AML-193 (cell line): ENCODE results near the gene SCN5A.

Experiments
- DNase-seq, 2 experiments: peaks; one replicate each; lab custom pipeline; 2025; lab: John Stamatoyannopoulos, UW

The SCN5A gene

DNA sequence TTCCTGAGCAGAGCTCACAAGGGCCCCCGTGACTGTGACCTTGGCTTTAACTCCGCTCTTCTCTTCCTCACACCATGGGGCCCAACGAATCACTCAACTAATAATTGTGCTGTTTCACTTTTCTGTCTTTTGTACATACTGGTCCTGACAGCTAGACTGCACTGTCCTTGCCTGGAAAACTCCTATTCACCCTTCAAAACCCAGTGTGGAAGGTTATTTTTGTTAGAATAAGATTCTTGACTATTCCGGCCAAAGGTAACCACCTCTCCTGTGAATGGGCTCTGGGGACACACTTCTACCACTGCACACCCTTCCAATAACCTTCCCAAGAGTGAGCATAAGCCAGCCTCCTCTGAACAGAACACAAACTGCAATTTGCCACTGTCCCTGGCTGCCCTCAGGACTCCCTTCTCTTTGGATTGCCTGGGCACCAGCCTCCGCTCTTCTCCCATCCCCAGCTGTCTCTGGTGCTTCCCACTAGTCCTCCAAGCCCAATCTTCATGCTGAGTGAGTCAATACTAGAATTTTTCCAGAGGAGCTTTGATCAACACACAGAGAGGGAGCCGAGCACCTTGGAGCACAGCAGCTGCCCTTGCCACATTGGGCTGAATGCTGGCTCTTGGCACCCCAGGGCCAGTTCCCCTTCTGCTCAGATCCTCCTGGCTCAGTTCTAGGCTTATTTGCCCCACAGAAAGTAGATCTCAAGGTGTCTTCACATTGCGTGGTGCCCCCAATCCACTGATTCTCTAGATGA is 2.1 kb downstream of the SCN5A start:
- DNase-seq: no peak

DNA sequence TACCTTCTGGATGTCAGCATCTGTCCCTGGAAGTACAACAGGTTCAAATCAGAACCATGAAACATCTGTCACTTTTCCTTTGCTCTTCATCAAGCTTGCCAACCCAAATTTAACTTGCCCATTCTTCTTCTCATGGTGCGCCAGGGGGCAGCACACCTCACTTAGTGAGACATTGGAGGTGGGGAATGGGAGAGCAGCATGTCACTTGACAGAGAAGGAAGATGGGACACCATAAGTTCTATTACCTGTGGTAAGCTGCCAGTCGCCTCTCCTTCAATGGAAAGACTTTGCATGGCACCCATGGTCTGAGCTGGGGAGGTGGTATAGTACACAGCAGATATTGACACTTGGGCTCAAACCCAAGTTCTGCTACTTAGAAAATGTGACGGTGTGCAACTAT is 2.9 kb downstream of the SCN5A start:
- peak; percentile 28 to 49 for DNase-seq

DNA sequence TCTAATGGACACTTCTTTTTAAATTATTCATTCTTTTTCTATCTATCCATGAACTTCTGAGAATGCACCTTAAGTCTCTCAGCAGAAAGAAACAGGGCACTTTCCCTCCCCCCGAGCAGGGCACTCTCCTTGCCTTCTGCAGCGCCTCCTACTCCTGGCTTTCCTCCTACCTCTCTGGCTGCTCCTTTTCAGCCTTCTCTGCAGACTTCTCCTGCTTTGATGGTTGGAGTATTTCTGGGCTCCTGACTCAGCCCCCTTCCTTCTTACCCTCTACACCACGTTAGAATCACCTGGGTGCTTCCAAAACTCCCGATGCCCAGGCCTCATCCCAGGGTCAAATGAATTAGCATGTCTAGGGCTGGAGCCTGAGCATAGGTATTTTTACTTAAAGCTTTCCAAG is 3.4 kb downstream of the SCN5A start:
- DNase-seq: no peak

DNA sequence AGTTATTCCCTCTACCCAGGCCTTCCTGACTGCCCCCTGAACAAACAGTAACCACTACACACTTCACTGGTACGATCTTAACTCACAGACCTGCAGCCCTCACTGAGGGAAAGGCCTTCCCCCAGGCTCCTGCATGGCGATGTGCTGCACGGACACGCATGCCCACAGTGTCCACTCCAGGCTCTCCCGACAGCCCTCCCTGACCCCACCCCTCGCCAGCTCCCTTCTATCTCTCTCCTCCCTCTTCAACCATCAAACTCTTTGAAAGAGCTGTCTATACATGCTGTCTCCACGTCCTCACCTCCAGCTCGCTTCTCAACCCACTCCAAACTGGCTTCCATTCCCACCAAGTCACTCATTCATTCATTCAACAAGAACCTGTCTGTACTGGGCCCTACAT is 3.9 kb downstream of the SCN5A start:
- DNase-seq: no peak

- DNase-seq: no peak
Observed at GRCh38 chr3:38645076-38645475, 4.4 kb downstream of the SCN5A start.

GRCh38 chr3:38644662-38645053 is 4.8 kb downstream of the SCN5A start:
- DNase-seq: no peak

GRCh38 chr3:38644016-38644661 is 5.3 kb downstream of the SCN5A start:
- DNase-seq: no peak

DNA sequence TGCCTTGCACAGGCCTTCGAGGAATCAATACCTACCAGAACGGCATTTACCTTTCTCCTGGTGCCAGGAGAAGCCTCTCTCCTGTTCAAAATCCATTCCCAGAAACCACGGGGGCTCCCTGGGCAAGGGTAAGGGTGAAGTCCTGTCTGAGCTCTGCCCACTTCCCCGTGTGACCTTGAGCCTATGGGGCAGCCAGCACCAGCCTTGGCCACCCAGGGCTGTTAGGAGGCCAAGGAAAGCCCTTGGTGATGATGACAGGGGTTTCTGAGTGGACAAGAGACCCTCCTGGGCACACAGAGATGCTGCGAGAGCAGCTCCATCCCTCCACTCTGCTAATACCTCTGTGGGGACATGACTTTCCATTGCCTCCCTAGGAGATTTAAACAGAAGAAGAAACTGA is 5.9 kb downstream of the SCN5A start:
- no peak for DNase-seq

DNA sequence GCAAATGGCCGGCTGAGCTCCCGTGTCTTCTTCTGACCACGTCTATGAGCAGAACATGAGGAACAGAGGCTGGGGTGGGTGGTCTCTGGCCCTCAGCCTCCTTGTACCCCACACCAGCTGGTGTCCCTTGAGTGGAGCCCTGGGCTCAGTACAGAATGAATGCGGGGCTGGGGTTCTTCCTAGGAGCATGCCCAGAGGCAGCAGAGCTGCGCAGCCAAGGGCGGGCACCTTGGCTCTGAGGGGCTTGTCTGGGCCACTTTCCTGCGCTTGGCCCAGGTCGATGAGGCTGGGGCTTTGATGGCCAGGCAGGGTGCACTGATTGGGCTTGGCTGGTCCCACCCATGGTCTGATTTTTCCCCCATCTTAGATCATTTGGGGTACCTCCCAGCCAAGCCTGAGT is 6.4 kb downstream of the SCN5A start:
- DNase-seq: no peak

DNA sequence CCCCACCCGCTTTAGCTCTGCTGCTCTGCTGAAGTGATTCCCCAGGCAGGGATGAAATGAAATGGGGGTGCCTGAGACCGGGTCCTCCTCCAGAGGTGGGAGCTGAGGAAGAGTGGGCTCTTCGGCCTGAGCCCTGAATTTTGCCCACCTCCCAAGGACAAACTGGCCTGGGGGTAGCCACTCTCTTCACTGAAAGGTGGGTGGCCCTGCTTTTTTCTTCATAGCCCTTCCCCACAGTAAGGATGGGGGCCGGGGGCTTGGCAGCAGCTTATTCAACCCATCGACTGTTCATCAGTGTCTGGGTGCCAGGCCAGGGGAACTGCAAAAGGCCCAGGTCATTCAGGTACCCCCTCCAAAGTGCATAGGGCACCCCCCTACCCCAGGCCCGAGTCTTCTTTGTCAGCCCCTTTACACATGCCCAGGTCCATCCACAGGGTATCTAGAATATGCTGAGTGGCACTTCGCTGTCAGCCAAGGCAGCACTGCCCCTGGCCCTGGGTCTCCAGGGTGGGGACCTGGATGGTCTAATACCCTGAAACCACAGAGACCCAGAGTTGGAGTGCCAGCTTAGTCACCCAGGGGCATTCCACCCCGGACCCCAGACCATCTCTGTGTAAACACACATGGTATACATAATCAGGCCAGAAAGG is 7.9 kb downstream of the SCN5A start:
- DNase-seq: no peak

- DNase-seq: no peak
Observed at GRCh38 chr3:38640661-38641452, 8.6 kb downstream of the SCN5A start.

GRCh38 chr3:38638354-38638753 is 11.1 kb downstream of the SCN5A start:
- DNase-seq: no peak

DNA sequence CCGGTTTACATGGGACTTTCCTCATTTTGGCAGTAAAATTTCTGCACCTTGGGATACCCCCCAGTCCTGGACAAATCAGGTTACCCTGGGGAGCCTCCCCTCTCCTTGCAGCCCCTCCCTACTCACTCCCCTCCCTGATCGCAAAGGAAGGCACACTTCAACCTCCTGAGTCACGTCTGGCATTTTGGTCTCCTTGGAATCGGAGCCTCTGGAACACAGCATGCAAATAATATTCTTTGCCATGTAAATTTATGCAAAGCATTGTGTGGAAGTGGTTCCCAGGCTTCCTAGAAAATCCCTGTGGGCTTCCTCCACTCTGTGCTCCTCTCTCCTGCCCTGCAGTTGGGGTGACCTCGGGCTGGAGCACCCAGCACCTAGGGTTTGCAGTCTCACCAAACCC is 11.6 kb downstream of the SCN5A start:
- no peak for DNase-seq

DNA sequence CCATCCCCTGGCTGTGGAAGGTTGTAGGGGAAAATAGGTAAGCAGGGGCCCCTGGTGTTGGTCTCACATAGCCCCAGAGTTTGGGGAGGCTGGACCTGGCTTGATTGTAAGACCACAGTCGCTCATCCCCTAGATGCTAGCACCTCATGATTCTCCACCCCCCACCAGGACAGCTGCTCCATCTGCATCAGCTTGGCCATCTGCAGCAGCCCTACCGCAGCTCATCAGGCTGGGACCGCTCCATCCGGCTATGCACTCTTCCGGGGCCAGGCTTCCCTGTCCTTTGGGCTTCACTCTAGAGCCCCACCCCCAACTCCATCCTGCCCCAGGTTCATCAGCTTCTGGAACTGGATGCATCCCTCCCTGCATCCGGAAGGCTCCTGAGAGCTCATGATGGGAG is 12.6 kb downstream of the SCN5A start:
- no peak for DNase-seq

DNA sequence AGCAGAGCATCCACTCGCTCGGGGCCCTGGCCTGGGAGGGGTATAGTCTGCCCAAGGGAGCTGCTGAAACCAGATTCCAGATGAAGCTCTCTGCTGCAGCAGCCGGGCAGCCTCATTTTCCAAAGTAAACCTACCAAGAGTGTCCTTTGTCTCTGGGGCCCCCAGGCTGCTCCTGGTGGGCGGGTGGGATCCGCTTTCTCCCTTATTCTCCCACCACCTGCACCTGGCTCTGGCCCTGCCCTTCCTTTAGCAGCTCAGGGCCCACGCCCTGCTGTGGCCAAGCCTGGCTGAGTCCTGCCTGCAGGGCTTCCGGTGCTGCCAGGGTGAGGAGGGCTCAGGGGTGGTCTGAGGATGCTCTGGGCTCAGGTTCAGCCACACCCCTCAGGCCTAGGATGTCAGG is 13.0 kb downstream of the SCN5A start:
- no peak for DNase-seq

DNA sequence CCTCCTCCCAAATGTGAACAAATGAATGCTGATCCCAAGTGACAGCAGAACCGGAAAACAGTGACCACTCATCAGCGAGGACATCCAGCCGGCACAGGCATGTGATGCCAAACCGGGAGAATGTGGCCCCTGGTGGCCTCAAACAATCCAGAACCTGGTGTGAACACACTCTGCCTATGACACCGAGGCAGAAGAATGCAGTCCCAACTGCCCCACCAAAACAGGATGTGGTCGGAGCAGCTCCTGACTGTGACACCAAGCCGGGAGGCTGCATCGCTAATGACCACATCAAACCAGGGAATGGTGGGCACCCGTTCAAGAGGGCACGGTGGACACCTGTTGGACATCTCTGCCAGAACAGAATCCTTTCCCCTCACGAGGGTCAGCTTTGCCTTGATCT is 15.4 kb downstream of the SCN5A start:
- DNase-seq: no peak

GRCh38 chr3:38632989-38633388 is 16.5 kb downstream of the SCN5A start:
- DNase-seq: no peak

DNA sequence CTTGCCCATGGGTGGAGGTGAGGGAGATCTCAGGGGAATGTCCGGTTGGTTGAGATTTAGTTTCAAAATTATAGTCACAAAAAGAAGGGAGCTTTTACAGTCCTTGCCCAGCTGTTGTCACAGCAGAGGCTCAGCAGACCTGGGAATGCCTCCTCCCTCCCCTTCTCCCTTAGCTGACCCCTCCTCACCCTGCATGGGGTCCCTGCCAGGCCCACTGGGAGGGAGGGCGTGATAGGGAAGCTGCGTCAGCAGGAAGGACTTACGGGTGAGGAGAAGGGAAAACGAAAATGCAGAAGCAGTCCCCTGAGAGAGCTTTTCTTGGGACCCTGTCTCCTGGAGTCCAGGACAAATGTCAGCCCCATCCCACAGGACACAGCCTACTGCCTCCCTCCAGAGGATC is 18.9 kb downstream of the SCN5A start:
- DNase-seq: no peak

DNA sequence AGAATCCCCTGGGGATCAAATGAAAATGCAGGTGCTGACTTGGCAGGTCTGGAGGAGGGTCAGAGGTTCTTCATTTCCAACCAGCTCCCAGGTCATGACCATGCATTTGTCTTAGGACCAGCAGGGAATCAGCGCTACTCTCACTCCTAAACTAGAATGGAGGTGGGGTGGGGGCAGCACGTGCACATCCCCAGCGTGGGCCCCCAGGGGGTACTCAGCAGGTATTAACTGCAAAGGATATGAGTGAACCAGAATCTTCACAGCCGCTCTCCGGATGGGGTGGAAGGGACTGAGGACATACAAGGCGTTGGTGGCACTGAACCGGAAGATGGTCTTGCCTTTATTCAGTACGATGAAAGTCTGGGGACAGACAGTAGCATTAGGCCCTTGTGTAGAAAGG is 19.4 kb downstream of the SCN5A start:
- no peak for DNase-seq

DNA sequence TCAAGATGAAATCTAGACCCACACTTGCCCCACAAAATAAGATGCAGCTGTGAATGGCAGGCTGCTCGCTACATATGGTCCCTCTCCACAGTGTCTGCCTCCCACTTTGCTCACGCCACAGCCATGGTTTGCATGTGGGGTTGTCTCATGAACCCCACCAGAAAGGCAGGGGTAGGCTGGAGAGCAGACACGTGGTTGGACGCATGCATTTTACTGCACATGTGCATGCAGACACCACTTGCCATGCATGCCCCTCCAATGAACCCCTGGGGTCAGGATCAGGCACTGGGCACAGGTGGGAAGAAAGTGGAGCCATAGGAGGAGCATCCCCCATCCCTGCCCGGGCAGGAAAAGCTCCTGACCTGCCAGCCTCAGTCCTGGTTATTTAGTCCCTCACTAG is 20.7 kb downstream of the SCN5A start:
- DNase-seq: no peak

- DNase-seq: no peak
Observed at GRCh38 chr3:38627956-38628355, 21.5 kb downstream of the SCN5A start.

DNA sequence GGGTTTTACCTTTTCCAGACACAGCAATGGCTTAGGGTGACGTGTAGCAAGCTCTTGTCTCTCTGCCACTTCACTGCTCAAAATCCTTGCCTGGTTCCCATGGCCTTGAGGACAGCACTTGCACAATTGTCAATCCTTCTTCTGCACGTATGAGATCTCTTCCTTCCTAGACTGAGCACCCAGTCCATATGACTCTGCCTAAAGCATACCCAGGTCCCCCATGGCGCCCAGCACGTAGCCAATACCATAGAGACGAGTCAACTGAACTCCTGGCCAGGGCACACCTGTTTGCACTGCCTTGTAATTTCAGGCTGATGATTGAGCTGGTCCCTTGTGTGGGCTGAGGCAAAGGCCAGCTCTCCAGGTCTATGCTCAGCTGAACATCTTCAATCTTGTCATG is 23.3 kb downstream of the SCN5A start:
- DNase-seq: no peak

- no peak for DNase-seq
Observed at GRCh38 chr3:38623539-38623938, 25.9 kb downstream of the SCN5A start.
